Colonic mucosa (tissue), 4 donors: ENCODE measurements around the gene SMC6. TPM values are rescaled to one million over a fixed set of nuclear protein-coding genes. Genes with fewer than 3 reads are reported as not detected.

Experiments
- DNase-seq: peaks from one replicate; pipeline ENCODE4 v3.0.0-alpha.2; 2020
- H3K27ac ChIP-seq: fragments of 200-600 bp; one replicate; pipeline ENCODE4 v1.8.0; 2021
- H3K27me3 ChIP-seq: fragments of 200-600 bp; one replicate; pipeline ENCODE4 v1.8.0; 2021
- H3K36me3 ChIP-seq: fragments of 200-600 bp; one replicate; pipeline ENCODE4 v1.8.0; 2021
- H3K4me1 ChIP-seq: fragments of 200-600 bp; one replicate; pipeline ENCODE4 v1.8.0; 2021; ENCODE audit warnings: mild to moderate bottlenecking
- H3K4me3 ChIP-seq: fragments of 200-600 bp; one replicate; pipeline ENCODE4 v1.8.0; 2021
- H3K9ac ChIP-seq, 2 donors: one replicate each; pipeline ENCODE4 v1.7.0; 2013; ENCODE audit warnings: control low read depth in 2 of 2, low read depth in 2 of 2, low read length in 2 of 2
- H3K9me3 ChIP-seq: fragments of 200-600 bp; one replicate; pipeline ENCODE4 v1.8.0; 2021
- CTCF ChIP-seq: fragments of 200-600 bp; IDR thresholded peaks from one replicate; pipeline ENCODE4 v1.8.0; 2022; ENCODE audit warnings: antibody characterized with exemption, mild to moderate bottlenecking
- intact Hi-C: fragments of 100-400 bp; cut with DNase I; formaldehyde crosslinking; loops from one replicate; pipeline ENCODE4 v1.14.1; 2022
- total RNA-seq, 2 donors: library from RNA; stranded (reverse); fragmentation: NEBNext Ultra II Directional in 1 of 2; extraction: Animal tissue kit (Norgen Biotek cat#: 25700) in 1 of 2; gene quantifications; one replicate each; pipeline ENCODE4 v1.2.1, GENCODE V29; 2021
- donor health status: healthy.
- donor health status: DM: no; HTN: no; CAD: no.
- donor health status: DM: no; HTN: no; CAD: no.

SMC6 gene
- total RNA-seq, 2 donors from 2014 or later = 23.3 to 25.2 TPM

- TF ChIP-seq CTCF = no peak
- no peak overlapping the region for H3K27ac ChIP-seq
Observed at GRCh38 chr2:17657759-17658158, 95.9 kb downstream of the SMC6 start.

GRCh38 chr2:17652681-17653394 is 100.8 kb downstream of the SMC6 start:
- H3K4me3 ChIP-seq = no peak overlapping the region
- no peaks in the 10 kb centered on the region for H3K4me1 ChIP-seq
- TF ChIP-seq CTCF = no peak
- no peak overlapping the region for H3K27ac ChIP-seq
- H3K27me3 ChIP-seq = no peaks in the 10 kb centered on the region
- H3K9me3 ChIP-seq = no peaks in the 10 kb centered on the region
- H3K9ac ChIP-seq = no peak overlapping the region
- DNase-seq = peak; percentile 2
- intact Hi-C loops = no loop called here
- no peaks in the 10 kb centered on the region for H3K36me3 ChIP-seq

More at GRCh38 chr2:17657759-17658158, 95.9 kb downstream of the SMC6 start:
- no peak overlapping the region for H3K9ac ChIP-seq
- H3K9me3 ChIP-seq = no peaks in the 10 kb centered on the region
- H3K4me3 ChIP-seq = no peak overlapping the region
- no peaks in the 10 kb centered on the region for H3K27me3 ChIP-seq
- intact Hi-C loops = no loop called here
- no peaks in the 10 kb centered on the region for H3K36me3 ChIP-seq
- H3K4me1 ChIP-seq = no peaks in the 10 kb centered on the region
- DNase-seq = no peak

- no peaks in the 10 kb centered on the region for H3K27me3 ChIP-seq
- intact Hi-C loops = no loop called here
- H3K27ac ChIP-seq = peak overlapping the region; percentile 20
- peaks cover 11% of the 10 kb centered on the region for H3K4me1 ChIP-seq
- no peaks in the 10 kb centered on the region for H3K36me3 ChIP-seq
- no peaks in the 10 kb centered on the region for H3K9me3 ChIP-seq
- H3K9ac ChIP-seq = no peak overlapping the region
- H3K4me3 ChIP-seq = no peak overlapping the region
- TF ChIP-seq CTCF = no peak
- peak; percentile 70 for DNase-seq
Observed at GRCh38 chr2:17649026-17649425, 104.6 kb downstream of the SMC6 start.

GRCh38 chr2:17648581-17648980 is 105.0 kb downstream of the SMC6 start:
- Histone ChIP-seq H3K36me3 (no peaks in the 10 kb centered on the region), H3K27ac (peak overlapping the region; percentile 20), H3K27me3 (no peaks in the 10 kb centered on the region), H3K9ac (no peak overlapping the region), H3K4me1 (peaks cover 11% of the 10 kb centered on the region), H3K9me3 (no peaks in the 10 kb centered on the region), H3K4me3 (no peak overlapping the region)
- intact Hi-C loops = no loop called here
- no peak for TF ChIP-seq CTCF
- DNase-seq = peak; percentile 15

GRCh38 chr2:17646838-17647701 is 106.5 kb downstream of the SMC6 start:
- intact Hi-C loops = no loop called here
- H3K36me3 ChIP-seq = no peaks in the 10 kb centered on the region
- H3K4me3 ChIP-seq = no peak overlapping the region
- peaks cover 11% of the 10 kb centered on the region for H3K4me1 ChIP-seq
- H3K27me3 ChIP-seq = no peaks in the 10 kb centered on the region
- peak; percentile 73 for DNase-seq
- H3K27ac ChIP-seq = peak overlapping the region; percentile 53
- H3K9ac ChIP-seq = peak overlapping the region; percentile 38 to 66
- no peaks in the 10 kb centered on the region for H3K9me3 ChIP-seq
- no peak for TF ChIP-seq CTCF
